SK-N-MC (cell line): ENCODE results near the gene ALDH1L1.

Source experiments
- DNase-seq: peaks from one replicate; pipeline ENCODE4 v3.0.0-alpha.2; 2011; ENCODE audit warnings: low read depth, low spot score
- H3K27ac ChIP-seq: fragments of 200-600 bp; sonication (generic); 2 replicates; pipeline ENCODE4 v1.5.1; 2016; ENCODE audit warnings: mixed run types
- H3K36me3 ChIP-seq: fragments of 200-600 bp; sonication (generic); 2 replicates; pipeline ENCODE4 v1.6.1; 2017; ENCODE audit warnings: antibody characterized with exemption, low read length, mixed read lengths; ENCODE audit not compliant: insufficient read depth
- H3K4me3 ChIP-seq: fragments of 200-600 bp; sonication (generic); 2 replicates; pipeline ENCODE4 v1.5.1; 2016
- H3K9ac ChIP-seq: fragments of 200-600 bp; sonication (generic); 2 replicates; pipeline ENCODE4 v1.8.0; 2017; ENCODE audit warnings: mixed run types, mixed read lengths; ENCODE audit not compliant: insufficient read length
- H3K9me3 ChIP-seq: fragments of 200-600 bp; sonication (generic); 2 replicates; pipeline ENCODE4 v1.6.1; 2017; ENCODE audit warnings: low read depth, mild to moderate bottlenecking, antibody characterized with exemption, low read length, moderate library complexity, mixed read lengths
- EZH2 ChIP-seq: fragments of 200-600 bp; sonication (generic); IDR thresholded peaks from one replicate; pipeline ENCODE4 v1.6.1; 2017; ENCODE audit warnings: antibody characterized with exemption
- FOXP2 ChIP-seq: optimal IDR thresholded peaks from 2 replicates; pipeline ENCODE3; 2011; ENCODE audit warnings: mild to moderate bottlenecking, moderate library complexity; ENCODE audit not compliant: insufficient read depth; ENCODE audit errors: extremely low read length, control extremely low read depth
- POLR2AphosphoS5 ChIP-seq: IDR thresholded peaks from 2 replicates; pipeline ENCODE4 v1.6.1; 2012; ENCODE audit warnings: mild to moderate bottlenecking, low read depth, low read length, borderline replicate concordance

Gene ALDH1L1

GRCh38 chr3:126056681-126057500, 123.5 kb downstream of the ALDH1L1 start:
- Histone ChIP-seq H3K36me3 (no peaks in the 10 kb centered on the region), H3K9ac (no peak overlapping the region), H3K27ac (no peak overlapping the region), H3K9me3 (no peaks in the 10 kb centered on the region), H3K4me3 (no peak overlapping the region)
- no peak for DNase-seq
- no peak for TF ChIP-seq EZH2
- TF ChIP-seq FOXP2: no peak
- no peak for TF ChIP-seq POLR2AphosphoS5

GRCh38 chr3:126056088-126056487, 124.3 kb downstream of the ALDH1L1 start:
- H3K36me3 ChIP-seq: no peaks in the 10 kb centered on the region
- DNase-seq: no peak
- TF ChIP-seq POLR2AphosphoS5 (no peak), EZH2 (no peak), FOXP2 (no peak)
- H3K9me3 ChIP-seq: no peaks in the 10 kb centered on the region
- no peak overlapping the region for H3K4me3 ChIP-seq
- H3K9ac ChIP-seq: no peak overlapping the region
- H3K27ac ChIP-seq: no peak overlapping the region

DNA sequence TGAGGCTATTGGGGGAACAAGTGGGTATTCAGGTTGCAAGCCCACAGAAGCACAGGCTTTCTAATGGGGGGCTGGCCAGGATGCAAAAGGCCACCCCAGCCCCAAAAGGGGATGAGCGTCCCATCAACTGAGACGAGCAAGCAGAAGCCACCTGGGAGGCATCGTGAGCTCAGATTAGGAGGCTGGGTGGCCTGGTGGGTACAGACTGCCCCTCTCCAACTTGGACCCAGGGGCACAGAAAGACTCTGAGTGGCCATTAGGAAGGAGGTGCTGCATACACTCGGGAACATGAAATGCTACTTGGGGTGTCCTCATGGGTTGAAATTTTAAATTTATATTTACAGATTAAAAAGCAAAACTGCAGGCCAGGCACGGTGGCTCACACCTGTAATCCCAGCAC, 125.5 kb downstream of the ALDH1L1 start:
- no peaks in the 10 kb centered on the region for H3K36me3 ChIP-seq
- H3K9ac ChIP-seq: no peak overlapping the region
- no peaks in the 10 kb centered on the region for H3K9me3 ChIP-seq
- DNase-seq: no peak
- H3K27ac ChIP-seq: no peak overlapping the region
- no peak for TF ChIP-seq EZH2
- no peak for TF ChIP-seq FOXP2
- no peak for TF ChIP-seq POLR2AphosphoS5
- no peak overlapping the region for H3K4me3 ChIP-seq

GRCh38 chr3:126053949-126054569, 126.3 kb downstream of the ALDH1L1 start:
- no peak for DNase-seq
- TF ChIP-seq FOXP2: no peak
- TF ChIP-seq POLR2AphosphoS5: no peak
- no peak for TF ChIP-seq EZH2
- no peaks in the 10 kb centered on the region for H3K36me3 ChIP-seq

More at GRCh38 chr3:126053949-126054569, 126.3 kb downstream of the ALDH1L1 start:
- H3K4me3 ChIP-seq: no peak overlapping the region
- no peaks in the 10 kb centered on the region for H3K9me3 ChIP-seq
- no peak overlapping the region for H3K27ac ChIP-seq
- no peak overlapping the region for H3K9ac ChIP-seq
